Suprapubic skin (tissue), 4 donors: Measurements from ENCODE around the gene HABP4. TPM values are rescaled to one million over a fixed set of nuclear protein-coding genes. Genes with fewer than 3 reads are reported as not detected.

Source experiments
- DNase-seq, 2 donors: peaks; one replicate each; pipeline ENCODE4 v3.0.0-alpha.2; 2019; ENCODE audit warnings: low spot score in 2 of 2
- H3K27ac ChIP-seq: fragments of 200-600 bp; sonication (generic); one replicate; pipeline ENCODE4 v1.5.1; 2019
- H3K27me3 ChIP-seq: fragments of 200-600 bp; sonication (generic); one replicate; pipeline ENCODE4 v1.5.1; 2019
- H3K36me3 ChIP-seq: fragments of 200-600 bp; sonication (generic); one replicate; pipeline ENCODE4 v1.5.1; 2019
- H3K4me1 ChIP-seq: fragments of 200-600 bp; sonication (generic); one replicate; pipeline ENCODE4 v1.5.1; 2019
- H3K4me3 ChIP-seq: fragments of 200-600 bp; sonication (generic); one replicate; pipeline ENCODE4 v1.5.1; 2019; ENCODE audit warnings: mild to moderate bottlenecking
- H3K9me3 ChIP-seq: fragments of 200-600 bp; sonication (generic); one replicate; pipeline ENCODE4 v1.5.1; 2019
- CTCF ChIP-seq, 2 donors: fragments of 200-600 bp in 1 of 2; fragments of 450-650 bp in 1 of 2; sonication (generic) in 1 of 2; IDR thresholded peaks; one replicate each; pipeline ENCODE4 v1.5.1; 2016 to 2019; ENCODE audit warnings: antibody characterized with exemption in 2 of 2, mild to moderate bottlenecking in 1 of 2, moderate library complexity in 1 of 2
- EP300 ChIP-seq: sonication (generic); formaldehyde crosslinking; IDR thresholded peaks from one replicate; pipeline ENCODE4 v1.6.1; 2017; ENCODE audit warnings: antibody characterized with exemption
- POLR2A ChIP-seq, 2 donors: fragments of 450-650 bp; IDR thresholded peaks; one replicate each; pipeline ENCODE4 v1.6.1; 2017; ENCODE audit warnings: antibody characterized with exemption in 2 of 2, mild to moderate bottlenecking in 2 of 2, moderate library complexity in 2 of 2
- POLR2AphosphoS5 ChIP-seq, 3 donors: sonication (generic); formaldehyde crosslinking; IDR thresholded peaks; one replicate each; pipeline ENCODE4 v1.6.1; 2017; ENCODE audit warnings: antibody characterized with exemption in 3 of 3
- WGBS: methylation state at CpG from one replicate; pipeline ENCODE4 v1.1.5; 2018; 5-methylcytosine and 5-hydroxymethylcytosine counted together
- total RNA-seq, 4 donors: library from RNA; depleted of rRNA; stranded (reverse); fragments of >200 nt; gene quantifications; one replicate each; pipeline ENCODE4 v1.1.0, GENCODE V29; 2016

The HABP4 gene
- total RNA-seq, 4 donors from 2014 or later = 3.9 to 9.2 (median 7.1) TPM

GRCh38 chr9:96436456-96437126, 13.4 kb upstream of the HABP4 start:
- Histone ChIP-seq H3K9me3 (no peaks in the 10 kb centered on the region), H3K27ac (no peak overlapping the region), H3K4me3 (no peak overlapping the region), H3K36me3 (no peaks in the 10 kb centered on the region), H3K4me1 (no peaks in the 10 kb centered on the region), H3K27me3 (no peaks in the 10 kb centered on the region)
- WGBS = 81% methylated on average over 8 of the region's 15 CpGs
- TF ChIP-seq POLR2AphosphoS5 (IDR thresholded peaks at IDR 0.05) (no peak), POLR2A (IDR thresholded peaks at IDR 0.05) (no peak)
- no peak for DNase-seq

GRCh38 chr9:96437454-96437853, 12.5 kb upstream of the HABP4 start:
- Histone ChIP-seq H3K4me3 (no peak overlapping the region), H3K27me3 (no peaks in the 10 kb centered on the region), H3K36me3 (no peaks in the 10 kb centered on the region), H3K4me1 (no peaks in the 10 kb centered on the region), H3K9me3 (no peaks in the 10 kb centered on the region), H3K27ac (no peak overlapping the region)
- no peak for DNase-seq
- WGBS = 100% methylated on average over 7 of the region's 7 CpGs
- TF ChIP-seq CTCF (IDR thresholded peaks at IDR 0.05) (no peak), POLR2A (IDR thresholded peaks at IDR 0.05) (no peak), EP300 (no peak), POLR2AphosphoS5 (IDR thresholded peaks at IDR 0.05) (no peak)

- no peaks in the 10 kb centered on the region for H3K27me3 ChIP-seq
- no peak for DNase-seq
- WGBS = 91% methylated on average over 5 of the region's 5 CpGs
- no peak overlapping the region for H3K27ac ChIP-seq
- H3K4me1 ChIP-seq = no peaks in the 10 kb centered on the region
- H3K4me3 ChIP-seq = no peak overlapping the region
- H3K9me3 ChIP-seq = no peaks in the 10 kb centered on the region
- no peak for TF ChIP-seq CTCF (IDR thresholded peaks at IDR 0.05)
- no peak for TF ChIP-seq EP300
- no peak for TF ChIP-seq POLR2A (IDR thresholded peaks at IDR 0.05)
- TF ChIP-seq POLR2AphosphoS5 (IDR thresholded peaks at IDR 0.05) = no peak
- H3K36me3 ChIP-seq = no peaks in the 10 kb centered on the region
These were observed 9.2 kb upstream of the HABP4 start for GRCh38 chr9:96440671-96441199.

GRCh38 chr9:96441798-96442445, 8.0 kb upstream of the HABP4 start:
- H3K4me3 ChIP-seq = no peak overlapping the region
- no peak overlapping the region for H3K27ac ChIP-seq
- H3K9me3 ChIP-seq = no peaks in the 10 kb centered on the region
- H3K4me1 ChIP-seq = no peaks in the 10 kb centered on the region
- DNase-seq = no peak
- WGBS = 93% methylated on average over 5 of the region's 5 CpGs
- TF ChIP-seq POLR2AphosphoS5 (IDR thresholded peaks at IDR 0.05) (no peak), CTCF (IDR thresholded peaks at IDR 0.05) (no peak), POLR2A (IDR thresholded peaks at IDR 0.05) (no peak), EP300 (no peak)
- no peaks in the 10 kb centered on the region for H3K36me3 ChIP-seq
- no peaks in the 10 kb centered on the region for H3K27me3 ChIP-seq

GRCh38 chr9:96442491-96442890, 7.5 kb upstream of the HABP4 start:
- no peak overlapping the region for H3K27ac ChIP-seq
- 77% methylated on average over 3 of the region's 3 CpGs for WGBS
- no peaks in the 10 kb centered on the region for H3K9me3 ChIP-seq
- H3K27me3 ChIP-seq = no peaks in the 10 kb centered on the region
- H3K36me3 ChIP-seq = no peaks in the 10 kb centered on the region
- no peak for TF ChIP-seq POLR2A (IDR thresholded peaks at IDR 0.05)
- no peak for TF ChIP-seq EP300
- TF ChIP-seq CTCF (IDR thresholded peaks at IDR 0.05) = no peak
- no peak for TF ChIP-seq POLR2AphosphoS5 (IDR thresholded peaks at IDR 0.05)
- no peak overlapping the region for H3K4me3 ChIP-seq
- DNase-seq = no peak
- H3K4me1 ChIP-seq = no peaks in the 10 kb centered on the region
